H9 (cell line): ENCODE data around the gene TBC1D9. TPM values are rescaled to one million over a fixed set of nuclear protein-coding genes. Genes with fewer than 3 reads are reported as not detected.

Experiments
- DNase-seq: peaks from one replicate; pipeline ENCODE4 v3.0.0-alpha.2; 2017
- H2AFZ ChIP-seq: one replicate; pipeline ENCODE4 v1.6.1; 2013; ENCODE audit warnings: mild to moderate bottlenecking, low read length, control low read depth, moderate library complexity
- H2AK5ac ChIP-seq: 2 replicates; pipeline ENCODE4 v1.6.1; 2013; ENCODE audit warnings: low read length, control low read depth, mixed read lengths; ENCODE audit not compliant: insufficient read length
- H2BK120ac ChIP-seq: one replicate; pipeline ENCODE4 v1.6.1; 2013; ENCODE audit warnings: low read depth, mild to moderate bottlenecking, low read length, control low read depth, inconsistent platforms; ENCODE audit not compliant: poor library complexity, severe bottlenecking
- H2BK12ac ChIP-seq: 2 replicates; pipeline ENCODE4 v1.6.1; 2013; ENCODE audit warnings: low read length, control low read depth, mixed read lengths, low read depth; ENCODE audit not compliant: insufficient read length
- H2BK15ac ChIP-seq: 2 replicates; pipeline ENCODE4 v1.6.1; 2013; ENCODE audit warnings: low read depth, low read length, control low read depth
- H2BK20ac ChIP-seq: one replicate; pipeline ENCODE4 v1.6.1; 2013; ENCODE audit warnings: low read depth, mild to moderate bottlenecking, low read length, control low read depth, inconsistent platforms; ENCODE audit not compliant: poor library complexity, severe bottlenecking
- H2BK5ac ChIP-seq: 2 replicates; pipeline ENCODE4 v1.6.1; 2013; ENCODE audit warnings: low read length, control low read depth, mixed read lengths; ENCODE audit not compliant: insufficient read length
- H3K14ac ChIP-seq: 2 replicates; pipeline ENCODE4 v1.6.1; 2013; ENCODE audit warnings: low read length, control low read depth; ENCODE audit not compliant: insufficient read depth
- H3K18ac ChIP-seq: 2 replicates; pipeline ENCODE4 v1.6.1; 2013; ENCODE audit warnings: low read depth, mild to moderate bottlenecking, mixed read lengths, low read length, control low read depth; ENCODE audit not compliant: insufficient read length
- H3K23ac ChIP-seq: 2 replicates; pipeline ENCODE4 v1.6.1; 2013; ENCODE audit warnings: low read length, control low read depth, mixed read lengths, low read depth; ENCODE audit not compliant: insufficient read length
- H3K23me2 ChIP-seq: 2 replicates; pipeline ENCODE4 v1.6.1; 2013; ENCODE audit warnings: low read depth, mild to moderate bottlenecking, mixed read lengths, low read length, control low read depth; ENCODE audit not compliant: insufficient read length, poor library complexity, severe bottlenecking
- H3K27ac ChIP-seq: 2 replicates; pipeline ENCODE4 v1.5.1; 2013; ENCODE audit warnings: low read length, control low read depth, mixed read lengths, low read depth; ENCODE audit not compliant: insufficient read length
- H3K27me3 ChIP-seq: 2 replicates; pipeline ENCODE4 v1.6.1; 2013; ENCODE audit warnings: low read length, control low read depth, inconsistent platforms; ENCODE audit not compliant: insufficient read depth
- H3K4ac ChIP-seq: 2 replicates; pipeline ENCODE4 v1.6.1; 2013; ENCODE audit warnings: low read depth, mild to moderate bottlenecking, control low read depth, inconsistent platforms, low read length, moderate library complexity
- H3K4me1 ChIP-seq: 2 replicates; pipeline ENCODE4 v1.6.1; 2013; ENCODE audit warnings: low read length, control low read depth, inconsistent platforms; ENCODE audit not compliant: insufficient read depth
- H3K4me2 ChIP-seq: 2 replicates; pipeline ENCODE4 v1.6.1; 2013; ENCODE audit warnings: low read length, control low read depth, mixed read lengths; ENCODE audit not compliant: insufficient read length, insufficient read depth
- H3K56ac ChIP-seq: 2 replicates; pipeline ENCODE4 v1.6.1; 2013; ENCODE audit warnings: low read depth, mild to moderate bottlenecking, mixed read lengths, low read length, control low read depth; ENCODE audit not compliant: insufficient read length
- H3K79me1 ChIP-seq: 2 replicates; pipeline ENCODE4 v1.6.1; 2013; ENCODE audit warnings: low read depth, mild to moderate bottlenecking, moderate library complexity, low read length, control low read depth, inconsistent platforms; ENCODE audit not compliant: insufficient read depth, poor library complexity, severe bottlenecking
- H3K79me2 ChIP-seq: 2 replicates; pipeline ENCODE4 v1.6.1; 2013; ENCODE audit warnings: low read length, control low read depth, inconsistent platforms; ENCODE audit not compliant: insufficient read depth
- H3K9ac ChIP-seq: 2 replicates; pipeline ENCODE4 v1.6.1; 2013; ENCODE audit warnings: low read length, control low read depth, mixed read lengths; ENCODE audit not compliant: insufficient read length; ENCODE audit errors: extremely low read depth
- H3K9me3 ChIP-seq: one replicate; pipeline ENCODE4 v1.6.1; 2013; ENCODE audit warnings: low read depth, low read length, inconsistent platforms; ENCODE audit not compliant: control insufficient read depth
- H3T11ph ChIP-seq: one replicate; pipeline ENCODE4 v1.6.1; 2013; ENCODE audit warnings: mild to moderate bottlenecking, low read length, control low read depth, inconsistent platforms
- H4K20me1 ChIP-seq: one replicate; pipeline ENCODE4 v1.6.1; 2013; ENCODE audit not compliant: control insufficient read depth, insufficient read length, insufficient read depth
- H4K5ac ChIP-seq: 2 replicates; pipeline ENCODE4 v1.6.1; 2013; ENCODE audit warnings: low read depth, mild to moderate bottlenecking, mixed read lengths, low read length, control low read depth; ENCODE audit not compliant: insufficient read length
- H4K8ac ChIP-seq: replicated peaks from 2 replicates; pipeline ENCODE4 v1.6.1; 2013; ENCODE audit warnings: low read length, control low read depth, mixed read lengths, low read depth; ENCODE audit not compliant: insufficient read length
- H4K91ac ChIP-seq: 2 replicates; pipeline ENCODE4 v1.6.1; 2013; ENCODE audit warnings: low read depth, mild to moderate bottlenecking, moderate library complexity, mixed read lengths, low read length, control low read depth; ENCODE audit not compliant: insufficient read length
- H3K27ac Mint-ChIP-seq, 3 experiments: 2 replicates in 2 of 3; 3 replicates in 1 of 3; pipeline ENCODE4 v1.8.0; 2020 to 2021; ENCODE audit warnings: mixed read lengths in 3 of 3, mild to moderate bottlenecking in 1 of 3, moderate library complexity in 1 of 3
- H3K27me3 Mint-ChIP-seq: 2 replicates; pipeline ENCODE4 v1.8.0; 2021; ENCODE audit warnings: low read depth, mild to moderate bottlenecking, moderate library complexity, mixed read lengths
- H3K36me3 Mint-ChIP-seq, 3 experiments: 2 replicates in 2 of 3; 3 replicates in 1 of 3; pipeline ENCODE4 v1.8.0; 2020 to 2021; ENCODE audit warnings: low read depth in 3 of 3, mixed read lengths in 3 of 3; ENCODE audit not compliant: insufficient read depth in 1 of 3
- H3K4me1 Mint-ChIP-seq, 2 experiments: 2 replicates each; pipeline ENCODE4 v1.8.0; 2020; ENCODE audit warnings: mixed read lengths in 2 of 2
- H3K4me3 Mint-ChIP-seq, 2 experiments: 2 replicates in 1 of 2; 3 replicates in 1 of 2; pipeline ENCODE4 v1.8.0; 2020 to 2021; ENCODE audit warnings: mild to moderate bottlenecking in 2 of 2, mixed read lengths in 2 of 2, moderate library complexity in 1 of 2
- H3K9me3 Mint-ChIP-seq, 2 experiments: 2 replicates in 1 of 2; 3 replicates in 1 of 2; pipeline ENCODE4 v1.8.0; 2020; ENCODE audit warnings: mild to moderate bottlenecking in 2 of 2, mixed read lengths in 2 of 2, moderate library complexity in 1 of 2
- CTCF ChIP-seq: fragments of 200-600 bp; sonication (generic); conservative IDR thresholded peaks from 3 replicates; pipeline ENCODE4 v1.8.0; 2021; ENCODE audit warnings: antibody characterized with exemption, mild to moderate bottlenecking
- WGBS: extraction: QIAGEN DNeasy Blood & Tissue Kit; methylation state at CpG from one replicate; pipeline ENCODE4 v1.1.7; 2013; ENCODE audit warnings: missing lambda C conversion rate, low lambda C conversion rate, mixed read lengths; ENCODE audit not compliant: insufficient read length; ENCODE audit errors: extremely low coverage; 5-methylcytosine and 5-hydroxymethylcytosine counted together
- total RNA-seq: library from RNA; stranded (reverse); gene quantifications from 2 replicates; pipeline ENCODE4 v1.2.1, GENCODE V29; 2021

The TBC1D9 gene
- total RNA-seq, 1 experiment from 2014 or later, result 0.63 TPM

- H3K56ac ChIP-seq, result no peak overlapping the region
These were observed 175.1 kb downstream of the TBC1D9 start for GRCh38 chr4:140581078-140581477.

More at GRCh38 chr4:140581078-140581477, 175.1 kb downstream of the TBC1D9 start:
- Histone ChIP-seq H3K27ac (no peak overlapping the region), H3K27me3 (no peaks in the 10 kb centered on the region), H2BK120ac (no peak overlapping the region), H3K9ac (no peak overlapping the region), H3K23ac (no peak overlapping the region), H2BK20ac (no peak overlapping the region), H3K14ac (no peak overlapping the region), H2AK5ac (no peak overlapping the region), H3K18ac (no peak overlapping the region), H2AFZ (no peak overlapping the region), H2BK5ac (no peak overlapping the region), H3K79me2 (no peaks in the 10 kb centered on the region), H3K23me2 (no peaks in the 10 kb centered on the region), H4K91ac (no peak overlapping the region), H3T11ph (no peak overlapping the region), H4K5ac (no peak overlapping the region), H3K4me2 (no peak overlapping the region), H3K79me1 (no peaks in the 10 kb centered on the region), H4K20me1 (no peaks in the 10 kb centered on the region), H2BK15ac (no peak overlapping the region), H4K8ac (no peak overlapping the region), H3K4me1 (no peaks in the 10 kb centered on the region), H3K4ac (no peak overlapping the region), H3K9me3 (no peaks in the 10 kb centered on the region), H2BK12ac (no peak overlapping the region)
- H3K9me3 Mint-ChIP-seq, result no peaks in the 10 kb centered on the region
- H3K4me3 Mint-ChIP-seq, result no peak overlapping the region
- DNase-seq, result no peak
- H3K27me3 Mint-ChIP-seq, result peaks cover 5% of the 10 kb centered on the region; the same call in 1 of the 2 replicates
- WGBS, result no CpG with 5 or more reads among the region's 3 CpGs
- TF ChIP-seq CTCF, result no peak
- H3K4me1 Mint-ChIP-seq, result no peaks in the 10 kb centered on the region; a peak in 1 of 4 replicates
- no peaks in the 10 kb centered on the region for H3K36me3 Mint-ChIP-seq
- H3K27ac Mint-ChIP-seq, result no peak overlapping the region
